NCI-H345 treated with DMSO at 0.1 percent for 48 hours (cell line): ENCODE data around the gene TTBK2.
"Not testable (repeated sequence)": the region's sequence is repeated elsewhere in the genome, so short reads cannot be mapped to it uniquely, and the experiment has no call there.

ENCODE experiments used
- DNase-seq: peaks from one replicate; lab custom pipeline; 2025; ENCODE audit not compliant: unreplicated experiment; lab: John Stamatoyannopoulos, UW

Gene TTBK2

DNA sequence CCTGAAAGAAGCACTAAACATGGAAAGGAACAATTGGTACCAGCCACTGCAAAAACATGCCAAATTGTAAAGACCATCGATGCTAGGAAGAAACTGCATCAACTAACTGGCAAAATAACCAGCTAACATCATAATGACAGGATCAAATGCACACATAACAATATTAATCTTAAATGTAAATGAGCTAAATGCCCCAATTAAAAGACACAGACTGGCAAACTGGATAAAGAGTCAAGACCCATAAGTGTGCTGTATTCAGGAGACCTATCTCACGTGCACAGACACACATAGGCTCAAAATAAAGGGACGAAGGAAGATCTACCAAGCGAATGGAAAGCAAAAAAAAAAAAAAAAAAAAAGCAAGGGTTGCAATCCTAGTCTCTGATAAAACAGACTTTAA, 154.5 kb downstream of the TTBK2 start:
- DNase-seq, result not testable (repeated sequence)

DNA sequence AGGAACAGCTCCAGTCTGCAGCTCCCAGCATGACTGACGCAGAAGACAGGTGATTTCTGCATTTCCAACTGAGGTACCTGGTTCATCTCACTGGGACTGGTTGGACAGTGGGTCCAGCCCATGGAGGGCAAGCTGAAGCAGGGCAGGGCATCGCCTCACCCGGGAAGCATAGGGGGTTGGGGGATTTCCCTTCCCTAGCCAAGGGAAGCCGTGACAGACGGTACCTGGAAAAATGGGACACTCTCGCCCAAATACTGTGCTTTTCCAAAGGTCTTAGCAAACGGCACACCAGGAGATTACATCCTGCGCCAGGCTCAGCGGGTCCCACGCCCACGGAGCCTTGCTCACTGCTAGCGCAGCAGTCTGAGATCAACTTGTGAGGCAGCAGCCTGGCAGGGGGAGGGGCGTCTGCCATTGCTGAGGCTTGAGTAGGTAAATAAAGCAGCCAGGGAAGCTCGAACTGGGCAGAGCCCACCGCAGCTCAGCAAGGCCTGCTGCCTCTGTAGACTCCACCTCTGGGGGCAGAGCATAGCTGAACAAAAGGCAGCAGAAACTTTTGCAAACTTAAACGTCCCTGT, 156.3 kb downstream of the TTBK2 start:
- not testable (repeated sequence) for DNase-seq

DNA sequence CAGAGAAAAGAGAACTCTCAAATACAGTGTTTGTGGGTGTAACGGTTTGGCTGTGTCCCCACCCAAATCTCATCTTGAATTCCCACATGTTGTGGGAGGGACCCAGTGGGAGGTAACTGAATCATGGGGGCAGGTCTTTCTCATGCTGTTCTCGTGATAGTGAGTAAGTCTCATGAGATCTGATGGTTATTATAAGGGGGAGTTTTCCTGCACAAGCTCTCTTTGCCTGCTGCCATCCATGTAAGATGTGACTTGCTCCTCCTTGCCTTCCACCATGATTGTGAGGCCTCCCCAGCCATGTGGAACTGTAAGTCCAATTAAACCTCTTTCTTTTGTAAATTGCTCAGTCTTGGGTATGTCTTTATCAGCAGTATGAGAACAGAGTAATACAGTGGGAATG, 158.8 kb downstream of the TTBK2 start:
- DNase-seq, result not testable (repeated sequence)

DNA sequence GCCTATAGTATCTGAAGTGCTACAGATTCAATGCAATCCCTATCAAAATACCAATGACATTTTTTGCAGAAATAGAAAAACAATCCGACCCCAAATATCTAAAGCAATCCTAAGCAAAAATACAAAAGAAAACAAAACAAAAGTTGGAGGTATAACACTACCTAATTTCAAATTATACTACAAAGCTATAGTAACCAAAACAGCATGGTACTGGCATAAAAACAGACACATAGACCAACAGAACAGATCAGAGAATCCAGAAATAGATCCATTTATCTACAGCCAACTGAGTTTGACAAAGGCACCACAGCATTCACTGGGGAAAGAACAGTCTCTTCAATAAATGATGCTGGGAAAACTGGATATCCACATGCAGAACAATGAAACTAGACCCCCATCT, 159.8 kb downstream of the TTBK2 start:
- no peak for DNase-seq

DNA sequence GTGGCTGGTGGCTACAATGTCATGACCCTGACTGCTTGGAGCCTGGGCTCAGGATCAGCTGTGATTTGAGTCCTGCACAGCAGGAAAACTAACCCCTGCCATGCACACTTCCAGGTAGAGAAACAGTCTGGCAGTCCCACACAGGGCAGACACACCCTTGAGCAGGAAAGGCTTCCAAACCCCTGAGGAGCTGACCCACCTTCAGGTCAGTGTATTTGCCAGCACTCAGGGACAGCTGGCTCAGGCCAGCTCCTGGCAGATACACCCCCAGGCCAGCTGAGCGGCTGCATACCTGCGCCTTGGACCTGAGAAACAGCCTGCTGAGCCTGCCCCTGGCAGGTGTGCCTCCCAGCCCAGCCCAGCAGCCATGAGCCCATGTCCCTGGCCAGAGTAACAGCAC, 161.5 kb downstream of the TTBK2 start:
- no peak for DNase-seq

DNA sequence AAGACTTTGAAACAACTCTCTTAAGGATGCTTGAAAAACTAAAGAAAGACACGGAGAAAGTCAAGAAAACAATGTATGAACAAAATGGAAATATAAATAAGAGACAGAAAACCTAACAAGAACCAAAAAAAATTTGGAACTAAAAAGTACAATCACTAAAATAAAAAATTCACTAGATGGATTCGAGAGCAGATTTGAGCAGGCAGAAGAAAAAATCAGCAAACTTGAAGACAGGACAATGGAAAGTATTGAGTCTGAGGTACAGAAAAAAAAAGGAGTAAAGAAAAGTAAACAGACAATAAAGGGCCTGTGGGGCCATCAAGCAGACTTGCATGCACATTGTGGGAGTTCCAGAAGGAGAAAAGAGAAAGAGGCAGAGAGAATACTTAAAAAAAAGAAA, 170.3 kb downstream of the TTBK2 start:
- no peak for DNase-seq

DNA sequence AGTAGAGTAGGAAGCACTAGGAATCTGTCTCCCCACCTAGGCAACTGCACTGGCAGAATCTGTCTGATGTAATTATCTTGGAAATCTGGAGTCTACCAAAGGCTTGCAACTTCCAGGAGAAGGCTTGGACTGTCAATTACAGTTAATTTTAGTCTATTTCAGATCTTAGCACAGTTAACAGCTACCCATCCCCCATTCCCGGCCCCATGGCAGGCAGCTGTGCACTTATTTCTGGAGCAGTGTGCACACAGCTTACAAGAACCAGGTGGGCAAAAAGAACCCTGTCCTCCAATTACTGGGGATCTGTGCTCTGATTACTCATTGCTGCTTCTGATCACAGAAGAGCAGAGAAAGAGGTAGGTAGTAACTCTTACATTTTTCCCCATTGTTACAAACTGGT, 171.3 kb downstream of the TTBK2 start:
- no peak for DNase-seq

DNA sequence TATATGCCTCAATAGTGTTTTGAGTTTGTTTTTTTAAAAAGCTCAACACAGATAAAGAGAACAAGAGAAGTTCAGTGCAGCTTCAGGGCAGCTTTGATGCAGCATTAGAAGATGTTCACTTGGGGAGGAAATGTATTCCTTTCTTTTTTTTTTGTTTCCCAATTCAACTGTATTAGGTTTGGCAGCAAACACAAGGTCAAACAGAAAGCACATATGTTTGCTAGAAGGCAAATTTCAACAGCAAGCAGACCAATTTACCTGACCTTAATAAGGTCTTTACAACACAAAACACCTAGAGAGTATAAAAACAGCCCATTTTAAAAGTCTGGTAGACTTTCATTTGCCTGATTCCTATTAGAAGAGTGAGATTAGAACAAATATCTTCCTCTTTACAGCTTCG, 176.4 kb downstream of the TTBK2 start:
- no peak for DNase-seq

DNA sequence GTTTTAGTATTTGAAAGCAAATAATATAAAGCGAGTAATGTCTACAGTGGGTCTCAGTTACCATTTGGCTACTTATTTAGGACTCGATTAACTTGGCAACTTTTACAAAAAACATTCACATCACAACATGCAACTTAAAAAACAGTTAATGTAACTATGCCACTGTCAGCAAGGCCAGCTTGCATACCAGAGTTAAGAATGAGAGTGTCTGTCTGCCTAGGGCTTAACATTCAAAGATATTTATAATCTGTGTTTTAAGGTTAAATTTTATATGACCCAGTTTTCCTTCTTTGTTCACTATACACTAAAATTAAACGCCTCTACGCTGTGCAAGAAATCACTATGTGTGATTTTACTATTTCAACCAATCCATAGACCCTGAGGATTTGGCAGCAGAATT, 178.4 kb downstream of the TTBK2 start:
- DNase-seq, result no peak

DNA sequence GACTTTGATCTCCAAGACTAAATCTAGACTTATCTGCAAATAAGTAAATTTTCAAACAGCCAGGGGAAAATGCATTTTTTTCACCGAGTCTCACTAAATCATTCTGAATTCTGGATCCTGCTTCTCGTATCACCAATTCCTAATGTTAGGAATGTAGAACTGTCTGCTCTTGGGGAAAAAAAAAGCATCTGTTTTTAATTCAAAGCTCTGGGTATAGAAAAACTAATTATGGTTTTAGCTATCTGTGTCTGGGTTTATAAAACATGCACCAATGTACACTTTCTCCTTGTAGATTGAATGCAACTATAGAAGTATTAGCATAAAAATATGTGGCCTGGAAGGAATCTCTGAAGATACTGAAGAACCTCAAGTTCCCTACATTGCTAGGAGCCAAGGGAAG, 178.9 kb downstream of the TTBK2 start:
- DNase-seq, result no peak

DNA sequence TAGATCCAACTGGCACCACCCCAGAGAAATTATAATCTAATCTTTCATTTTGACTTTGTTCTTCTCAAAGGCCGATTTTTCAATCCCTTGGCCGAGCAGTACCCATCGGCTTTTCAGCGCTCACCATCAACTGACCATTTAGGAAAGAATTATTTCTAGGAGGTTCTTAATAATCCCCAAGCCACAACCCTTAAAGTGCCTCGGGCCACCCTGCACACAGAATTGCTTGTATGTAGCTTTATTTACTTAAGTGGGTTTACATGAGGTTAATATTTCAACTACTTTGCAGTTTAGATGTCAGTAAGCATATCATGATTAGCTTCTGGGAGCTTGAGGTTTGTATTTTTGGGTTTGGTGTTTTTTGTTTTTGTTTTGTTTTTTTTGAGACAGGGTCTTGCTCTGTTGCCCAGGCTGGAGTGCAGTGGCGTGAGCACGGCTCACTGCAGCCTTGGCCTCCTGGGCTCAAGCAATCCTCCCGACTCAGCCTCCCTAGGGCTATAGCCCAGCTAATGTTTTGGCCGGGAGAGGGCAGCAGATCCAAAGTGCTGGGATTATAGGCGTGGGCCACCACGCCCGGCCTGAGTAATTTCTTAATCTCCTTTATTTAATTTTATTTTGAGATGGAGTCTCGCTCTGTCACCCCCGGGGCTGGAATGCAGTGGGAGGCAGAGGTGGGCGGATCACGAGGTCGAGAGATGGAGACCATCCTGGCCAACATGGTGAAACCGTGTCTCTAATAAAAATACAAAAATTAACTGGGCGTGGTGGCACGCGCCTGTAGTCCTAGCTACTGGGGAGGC, 182.8 kb downstream of the TTBK2 start:
- no peak for DNase-seq

DNA sequence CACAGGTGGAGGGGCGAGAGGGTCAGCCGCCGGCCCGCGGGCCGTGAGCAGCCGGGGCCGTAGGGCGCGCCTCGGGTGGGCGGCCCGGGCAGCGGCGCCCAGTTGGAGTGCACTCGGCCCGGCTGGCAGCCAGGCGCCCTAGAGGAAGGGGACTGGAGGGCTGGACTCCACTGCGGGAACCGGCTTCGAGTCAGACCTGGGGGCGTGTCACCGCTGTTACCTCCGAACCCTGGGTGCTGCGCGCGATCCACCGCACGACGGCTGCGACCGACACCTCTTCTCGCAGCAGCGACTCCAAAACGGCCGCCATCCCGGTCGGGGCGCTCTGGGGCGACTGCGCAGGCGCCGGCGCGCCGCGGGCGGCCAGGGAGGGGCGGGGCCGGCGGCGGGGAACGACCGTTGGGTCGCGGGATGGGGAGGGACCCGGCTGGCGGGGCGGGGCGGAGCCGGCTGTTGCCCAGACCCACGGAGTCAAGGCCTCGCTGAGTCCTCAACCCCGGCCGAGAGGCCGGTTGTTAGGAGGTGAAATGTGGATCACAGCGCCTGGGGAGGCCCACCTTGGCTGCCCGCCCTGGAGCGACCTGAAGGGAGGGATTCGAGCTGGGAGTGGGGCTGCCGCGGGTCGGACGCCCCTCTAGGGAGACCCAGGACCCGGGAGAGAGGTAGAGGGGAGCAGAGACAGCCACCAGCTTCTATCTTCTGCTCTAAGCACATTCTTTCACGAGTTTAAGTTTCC, 183.6 kb downstream of the TTBK2 start, which contains the start of gene CDAN1:
CDAN1 (minus strand) TSS at position 336 of the 736 bp plus-strand sequence; CDS start at position 310, 26 bp downstream.
- peak; percentile 38 for DNase-seq

DNA sequence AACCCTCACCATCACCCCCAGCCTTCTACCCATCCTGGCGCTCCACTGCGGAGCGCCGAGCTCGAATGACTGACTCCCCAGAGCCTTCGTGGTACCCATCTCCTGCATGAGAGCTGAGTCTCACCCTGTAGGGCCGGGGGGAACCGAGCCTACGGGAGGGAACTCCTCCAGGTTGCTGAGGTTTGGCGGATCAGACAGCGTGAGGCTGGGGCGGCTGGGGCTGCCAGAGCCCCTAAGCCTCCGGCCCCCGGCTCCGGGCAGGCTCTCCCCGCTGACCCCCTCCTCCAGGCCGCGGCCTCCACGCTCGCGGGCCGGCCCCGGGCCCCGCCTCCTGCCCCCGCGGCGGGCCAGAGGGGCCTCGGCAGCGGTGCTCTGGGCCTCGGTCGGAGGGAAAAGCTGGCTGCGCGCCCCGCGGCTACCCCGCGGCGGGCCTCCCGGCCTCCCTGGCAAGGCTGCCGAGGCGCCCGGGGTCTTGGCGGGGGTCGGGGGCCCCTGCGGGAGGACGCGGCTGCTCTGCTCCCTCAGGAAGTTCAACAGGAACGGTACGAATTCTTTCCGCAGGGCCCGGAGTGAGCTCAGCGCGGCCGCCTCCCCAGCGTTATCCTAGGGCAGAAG, 184.3 kb downstream of the TTBK2 start:
- DNase-seq, result no peak

DNA sequence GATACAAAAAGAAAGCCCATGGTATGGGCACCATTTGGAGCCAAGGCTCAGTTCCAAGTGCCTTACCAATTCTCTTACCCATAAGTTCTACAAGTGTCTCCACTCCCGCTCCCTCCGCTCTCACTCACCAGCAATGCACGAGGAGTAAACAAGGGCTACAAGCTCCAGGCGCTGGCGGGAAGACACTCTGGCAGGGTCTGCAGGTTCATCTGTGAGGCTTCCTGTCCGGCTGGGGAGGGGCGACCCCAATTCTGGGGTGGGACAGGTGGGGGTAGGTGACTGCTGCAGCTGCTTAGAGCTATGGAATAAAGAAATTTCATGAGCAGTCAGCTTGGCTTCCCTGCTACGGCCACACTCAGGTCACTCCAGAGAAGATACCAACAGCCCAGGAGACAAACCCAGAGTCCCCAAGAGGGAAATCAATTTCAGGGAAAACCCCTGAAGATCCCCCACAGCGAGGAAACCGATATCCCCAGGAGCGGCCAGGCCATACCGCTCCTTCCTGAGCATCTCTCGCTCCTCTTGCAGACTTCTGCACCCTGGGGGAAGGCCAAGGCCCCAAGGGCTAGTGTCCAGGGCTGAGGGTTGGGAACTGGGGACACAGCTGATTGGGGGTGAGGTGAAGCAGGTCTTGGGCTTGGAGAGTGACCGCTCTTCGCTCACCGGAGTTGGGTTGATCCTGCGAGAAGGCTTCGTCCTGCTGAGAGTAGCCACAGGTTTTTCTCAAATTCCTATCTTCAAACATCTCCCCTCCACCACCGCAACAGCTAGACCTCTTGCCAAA, 185.0 kb downstream of the TTBK2 start:
- no peak for DNase-seq

DNA sequence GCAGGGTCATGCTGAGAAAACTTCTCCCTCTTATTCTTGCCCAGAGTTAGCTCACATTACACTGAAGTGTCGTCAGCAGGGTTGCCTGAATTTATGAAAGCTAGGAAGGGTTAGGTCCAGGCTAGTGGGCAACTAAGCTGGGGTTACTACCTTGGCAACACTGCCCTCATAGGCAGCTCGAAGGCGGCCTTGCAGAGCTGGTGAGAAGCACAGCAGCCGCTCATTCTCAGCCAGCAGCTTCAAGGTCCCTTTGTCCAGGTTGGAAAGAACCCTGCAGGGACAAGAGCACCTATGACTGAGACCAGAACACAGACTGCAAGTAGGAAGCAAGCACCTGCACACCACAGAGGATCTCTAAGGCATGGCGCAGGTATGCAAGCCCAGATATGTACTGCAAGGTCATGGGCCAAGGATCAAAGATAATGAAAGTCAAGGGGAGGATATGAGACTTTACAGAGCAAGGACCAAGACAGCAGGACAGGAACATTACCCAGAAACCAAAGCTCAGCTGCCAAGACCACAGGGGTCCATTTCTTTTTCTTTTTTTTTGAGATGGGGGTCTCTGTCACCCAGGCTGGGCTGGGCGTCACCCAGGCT, 186.4 kb downstream of the TTBK2 start:
- DNase-seq, result no peak

DNA sequence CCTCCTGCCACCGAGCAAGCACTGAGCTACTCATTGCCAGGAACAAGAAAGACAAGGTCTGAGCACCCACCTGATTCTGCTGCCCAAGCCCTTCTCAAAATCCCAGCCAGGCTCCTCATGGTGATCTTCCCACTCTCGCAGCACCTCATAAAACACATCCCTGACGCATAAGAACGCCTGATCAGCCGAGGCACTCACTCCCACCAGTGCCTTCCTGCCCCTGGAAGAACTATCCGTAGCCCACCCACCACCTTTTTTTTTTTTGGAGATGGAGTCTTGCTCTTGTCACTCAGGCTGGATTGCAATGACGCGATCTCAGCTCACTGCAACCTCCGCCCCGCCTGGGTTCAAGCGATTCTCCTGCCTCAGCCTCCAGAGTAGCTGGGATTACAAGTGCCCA, 187.6 kb downstream of the TTBK2 start:
- no peak for DNase-seq

DNA sequence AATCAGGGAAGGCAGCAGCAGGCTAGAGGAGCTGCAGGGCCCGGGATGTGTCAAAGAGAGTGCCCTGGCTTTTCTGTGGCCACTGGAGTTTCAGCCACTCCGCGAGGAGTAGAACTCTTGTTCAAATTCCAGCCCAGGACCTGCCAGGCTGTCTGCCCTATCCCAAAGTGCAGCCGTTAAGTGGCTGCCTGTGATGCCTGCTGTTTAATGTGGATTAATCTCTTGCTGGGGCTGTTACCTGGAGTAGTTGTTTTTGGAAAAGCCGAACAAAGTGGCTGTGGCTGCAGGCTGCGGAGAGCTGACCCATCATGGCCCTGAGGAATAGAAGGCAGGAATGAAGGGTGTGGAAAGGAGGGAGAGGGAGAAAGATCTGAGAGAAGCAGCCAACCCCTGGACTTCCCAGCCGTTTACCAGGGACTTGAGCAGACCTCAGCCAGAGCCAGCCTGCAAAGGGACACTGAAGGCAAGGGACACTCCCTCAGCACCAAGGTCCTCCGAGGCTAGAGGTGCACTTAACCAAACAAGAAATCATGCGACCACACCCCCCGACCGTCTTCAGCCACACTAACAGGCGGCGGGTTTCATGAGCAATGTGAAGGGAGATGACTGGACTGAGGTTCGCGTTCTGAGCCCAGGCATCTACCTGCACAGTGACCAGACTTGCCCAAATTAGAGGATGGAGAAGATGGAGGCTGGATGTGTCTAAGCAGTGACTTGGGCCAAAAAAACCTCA, 188.3 kb downstream of the TTBK2 start:
- no peak for DNase-seq

DNA sequence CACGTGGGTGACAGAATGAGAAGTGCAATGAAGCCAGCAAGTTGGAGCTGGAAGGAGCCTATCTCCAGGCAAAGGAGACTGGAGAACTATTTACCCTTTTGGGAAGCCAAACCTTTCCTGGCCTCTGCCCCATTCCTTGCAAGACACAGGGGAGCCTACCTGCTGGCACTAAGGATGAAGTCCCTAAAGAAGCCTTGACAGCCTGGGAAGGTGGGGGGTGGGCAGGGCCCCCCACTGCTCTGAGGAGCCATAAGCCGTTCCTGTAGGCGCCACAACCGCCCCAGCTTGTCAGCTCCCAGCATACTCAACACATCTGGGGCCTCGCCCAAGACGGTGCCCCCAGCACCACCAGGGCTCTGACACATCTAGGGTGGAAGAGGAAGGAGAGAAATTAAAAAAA, 189.1 kb downstream of the TTBK2 start:
- DNase-seq, result no peak

DNA sequence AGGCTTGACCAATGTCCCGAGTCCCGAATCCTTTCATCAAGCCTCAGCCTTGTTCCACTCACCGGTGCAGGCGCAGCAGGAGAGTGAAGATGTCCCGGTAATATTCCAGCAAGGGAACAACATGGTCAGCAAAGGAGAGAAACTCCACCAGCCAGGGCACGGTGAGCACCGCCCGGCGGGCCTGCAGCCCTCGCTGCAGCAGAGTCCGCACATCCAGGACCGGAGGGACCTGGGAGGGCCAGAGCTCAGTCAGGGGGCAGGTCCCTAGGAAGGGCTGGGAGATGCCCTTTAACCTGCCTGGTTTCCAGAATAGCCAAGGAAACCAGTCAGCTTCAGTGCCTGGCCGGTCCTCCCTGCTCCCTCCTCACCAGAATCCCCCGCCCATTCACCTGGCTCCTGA, 190.0 kb downstream of the TTBK2 start:
- DNase-seq, result no peak

DNA sequence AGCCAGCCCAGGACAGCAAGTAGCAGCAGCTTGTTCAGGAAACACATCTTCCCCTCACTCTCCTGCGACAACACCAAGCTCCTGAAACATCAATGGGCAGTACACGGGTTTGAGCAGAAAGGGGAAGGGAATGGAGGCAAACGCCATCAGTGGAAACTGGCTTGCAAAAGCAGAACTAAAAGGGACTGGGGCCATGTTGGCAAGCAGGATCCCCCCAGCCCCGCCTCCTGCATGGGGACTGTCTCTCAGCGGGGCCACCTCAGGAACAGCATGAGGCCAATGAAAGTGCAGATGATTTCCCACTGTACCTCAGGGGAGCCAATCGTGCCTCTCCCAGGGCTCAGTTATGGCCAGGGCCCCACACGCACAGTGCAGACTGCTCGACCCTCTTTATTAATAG, 190.4 kb downstream of the TTBK2 start:
- no peak for DNase-seq
